Measurements from ENCODE around the gene TTC39C.

TTC39C gene

DNA sequence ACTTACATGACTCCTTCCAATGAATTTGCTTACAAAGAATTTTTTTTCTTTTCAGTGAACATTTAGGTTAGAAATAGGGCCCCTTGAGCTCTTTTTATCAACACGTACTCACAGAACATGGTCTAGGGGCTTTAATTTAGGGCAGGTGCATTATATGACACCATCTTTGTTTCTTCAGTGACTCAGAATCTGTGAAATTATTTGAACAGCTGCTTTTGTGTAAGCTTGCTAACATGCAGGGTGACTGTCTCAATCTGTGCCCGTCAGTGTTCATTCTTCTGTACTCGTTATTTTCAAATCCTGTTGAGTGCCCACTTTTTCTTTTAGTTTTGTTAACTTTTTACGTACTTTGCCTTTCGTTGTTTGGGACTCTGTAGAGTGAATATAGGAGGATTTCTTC is 71.5 kb downstream of the TTC39C start:
- DNase-seq (ENCODE audit: low spot score): no peak

DNA sequence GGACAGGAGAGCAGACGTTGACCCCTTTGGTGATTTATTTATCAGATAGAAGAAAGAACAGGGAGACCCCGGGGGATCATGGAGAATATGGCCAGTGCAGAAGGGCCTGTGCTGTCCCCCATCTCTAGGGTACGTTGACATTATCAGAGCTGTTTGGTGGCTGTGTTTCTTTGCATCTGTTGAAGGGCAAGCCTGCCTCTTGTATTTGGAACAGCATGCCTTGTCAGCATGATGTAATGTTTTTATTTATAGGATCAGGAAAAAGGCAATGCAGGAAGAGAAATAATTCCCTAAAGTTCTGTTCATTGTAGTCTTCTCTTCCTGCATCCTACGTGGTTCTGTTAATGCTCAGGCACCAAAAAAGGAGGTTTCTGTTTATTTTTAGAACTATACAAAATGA is 74.5 kb downstream of the TTC39C start:
- DNase-seq (ENCODE audit: low spot score): no peak

DNA sequence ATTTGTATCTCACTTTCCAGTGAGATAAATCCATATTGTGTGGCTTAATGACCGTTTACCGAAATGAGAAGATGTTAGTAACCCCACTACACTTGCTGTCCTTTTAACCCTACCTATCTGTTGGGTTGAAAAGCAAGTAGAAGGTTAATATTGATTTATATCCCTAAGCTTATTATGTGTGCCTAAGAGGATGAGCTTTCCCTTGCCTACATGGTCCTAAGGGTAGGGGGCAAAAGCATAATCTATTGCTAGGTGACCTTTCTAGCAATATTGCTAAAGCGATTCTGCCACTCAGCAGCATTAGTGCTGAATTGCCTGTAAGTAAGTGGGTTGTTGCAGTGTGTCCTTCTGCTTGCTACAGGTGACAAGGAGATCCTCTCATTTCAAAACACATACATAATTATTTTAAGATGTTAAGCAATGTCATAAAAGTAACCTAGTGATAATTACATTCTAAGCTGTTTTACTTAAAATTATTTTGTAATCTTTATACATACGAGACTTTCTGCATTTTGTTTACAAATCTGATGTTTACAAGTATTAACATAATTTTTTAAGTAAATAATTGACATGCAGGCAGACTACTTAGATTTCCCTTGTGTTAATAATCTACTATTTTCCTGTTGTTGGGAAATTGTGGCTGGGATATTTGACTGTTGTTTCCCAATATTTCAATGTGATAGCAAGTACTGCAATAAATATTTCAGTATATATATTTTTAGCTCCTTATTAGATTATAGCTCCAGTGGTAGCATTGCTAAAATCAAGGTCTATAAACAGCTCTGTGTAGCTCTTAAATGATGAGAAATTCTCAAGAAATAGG is 75.2 kb downstream of the TTC39C start:
- no peak for DNase-seq (ENCODE audit: low spot score)

DNA sequence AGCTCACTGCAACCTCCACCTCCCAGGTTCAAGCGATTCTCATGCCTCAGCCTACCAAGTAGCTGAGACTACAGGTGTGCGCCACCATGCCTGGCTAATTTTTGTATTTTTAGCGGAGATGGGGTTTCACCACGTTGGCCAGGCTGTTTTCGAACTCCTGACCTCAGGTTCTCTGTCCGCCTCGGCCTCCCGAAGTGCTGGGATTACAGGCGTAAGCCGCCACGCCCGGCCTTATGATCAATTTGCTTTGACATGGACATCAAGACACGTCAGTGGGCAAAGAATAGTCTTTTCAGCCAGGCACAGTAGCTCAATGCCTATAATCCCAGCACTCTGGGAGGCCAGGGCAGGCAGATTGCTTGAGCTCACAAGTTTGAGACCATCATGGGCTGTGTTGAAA is 76.3 kb downstream of the TTC39C start:
- DNase-seq (ENCODE audit: low spot score): no peak

DNA sequence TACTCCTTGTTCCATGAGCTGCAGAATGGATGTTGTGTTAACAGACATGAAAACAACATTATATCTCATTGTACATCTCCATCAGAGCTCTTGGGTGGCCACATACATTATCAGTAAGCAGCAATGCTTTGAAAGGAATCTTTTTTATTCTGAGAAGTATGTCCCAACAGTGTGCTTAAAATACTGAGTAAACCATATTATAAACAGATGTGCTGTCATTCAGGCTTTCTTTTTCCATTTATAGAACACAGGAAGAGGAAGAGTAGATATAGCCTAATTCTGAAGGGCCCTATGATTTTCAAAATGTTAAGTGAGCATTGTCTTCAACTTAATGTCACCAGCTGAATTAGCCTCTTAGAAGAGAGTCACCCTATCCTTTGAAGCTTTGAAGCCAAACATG is 80.0 kb downstream of the TTC39C start:
- DNase-seq (ENCODE audit: low spot score): no peak

DNA sequence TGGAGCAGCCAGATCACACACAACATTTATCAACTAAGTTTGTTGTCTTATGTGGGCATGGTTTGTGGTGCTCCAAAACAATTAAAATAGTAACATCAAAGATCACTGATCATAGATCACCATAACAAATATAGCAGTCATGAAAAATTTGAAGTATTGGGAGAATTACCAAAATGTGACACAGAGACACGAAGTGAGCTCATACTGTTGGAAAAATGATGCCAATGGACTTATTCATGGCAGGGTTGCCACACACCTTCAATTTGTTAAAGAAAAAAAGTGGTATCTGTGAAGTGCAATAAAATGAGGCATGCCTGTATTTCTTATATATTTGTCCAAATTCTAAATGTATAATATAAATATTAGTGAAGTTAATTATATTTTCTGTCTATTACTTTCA is 81.4 kb downstream of the TTC39C start:
- no peak for DNase-seq (ENCODE audit: low spot score)

DNA sequence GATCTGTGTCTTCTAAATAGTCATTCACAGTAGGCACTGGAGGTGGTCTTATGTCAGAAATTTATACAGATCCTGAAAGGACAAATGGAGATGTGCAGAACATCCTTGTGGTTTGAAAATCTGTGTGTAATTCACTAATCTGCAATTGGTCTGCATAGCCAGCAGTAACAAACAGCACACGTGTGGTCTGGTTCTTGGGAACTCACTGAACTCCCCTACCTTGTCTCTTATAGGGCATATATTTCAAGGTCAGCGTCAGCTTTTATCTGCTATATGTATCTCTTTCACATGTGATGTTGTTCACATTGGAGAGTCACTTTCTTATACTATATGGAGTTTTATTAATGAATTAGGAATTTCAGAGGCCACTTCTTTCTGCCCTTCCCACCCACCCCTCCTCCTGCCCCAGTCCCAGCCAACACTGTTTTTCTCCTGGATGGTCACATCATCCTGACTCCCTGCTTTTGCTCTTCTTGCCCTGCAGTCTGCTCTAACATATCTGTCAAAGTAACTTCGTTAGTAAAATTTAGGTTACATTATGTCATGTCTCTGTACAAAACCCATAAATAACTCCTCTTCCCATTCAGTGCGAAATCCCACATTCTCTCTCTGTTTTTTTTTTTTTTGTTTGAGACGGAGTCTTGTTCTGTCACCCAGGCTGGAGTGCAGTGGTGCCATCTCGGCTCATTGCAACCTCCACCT is 88.9 kb downstream of the TTC39C start:
- no peak for DNase-seq (ENCODE audit: low spot score)

DNA sequence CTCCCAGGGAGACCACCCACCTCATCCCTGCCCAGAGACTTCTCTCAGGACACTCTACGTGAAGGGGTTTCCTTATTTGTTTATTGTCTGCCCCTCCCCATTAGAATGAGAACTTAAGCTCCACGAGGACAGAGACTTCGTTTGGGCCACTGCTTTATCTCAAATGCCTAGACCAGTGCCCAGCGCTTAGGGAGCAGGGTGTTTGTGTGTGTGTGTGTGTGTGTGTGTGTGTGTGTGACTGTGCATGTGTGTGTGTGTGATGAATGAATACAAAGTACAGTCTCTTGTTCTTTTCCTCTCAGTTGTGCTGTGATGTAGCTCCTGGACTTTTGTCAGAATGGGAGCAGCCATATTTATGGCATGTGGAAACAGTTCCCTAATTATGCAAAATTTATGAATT is 89.9 kb downstream of the TTC39C start:
- no peak for DNase-seq (ENCODE audit: low spot score)

DNA sequence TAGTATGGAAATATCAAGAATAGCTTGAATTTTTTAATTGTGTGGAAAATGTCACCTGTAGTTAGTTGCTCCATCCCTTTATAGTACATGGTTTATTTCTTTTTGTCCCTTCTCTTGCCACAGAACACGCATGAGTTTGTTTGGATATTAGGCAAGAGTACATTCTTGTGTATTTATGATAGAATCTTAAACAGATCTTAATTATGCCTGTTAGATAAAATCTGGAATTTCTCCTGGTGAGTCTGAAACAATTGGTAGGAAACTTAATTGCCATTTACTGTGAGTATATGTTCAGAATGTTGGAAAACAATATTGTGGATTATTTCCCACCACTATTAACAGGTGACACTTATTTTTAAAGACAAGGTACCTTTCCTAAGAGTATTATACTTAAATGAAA is 94.1 kb downstream of the TTC39C start:
- no peak for DNase-seq (ENCODE audit: low spot score)

DNA sequence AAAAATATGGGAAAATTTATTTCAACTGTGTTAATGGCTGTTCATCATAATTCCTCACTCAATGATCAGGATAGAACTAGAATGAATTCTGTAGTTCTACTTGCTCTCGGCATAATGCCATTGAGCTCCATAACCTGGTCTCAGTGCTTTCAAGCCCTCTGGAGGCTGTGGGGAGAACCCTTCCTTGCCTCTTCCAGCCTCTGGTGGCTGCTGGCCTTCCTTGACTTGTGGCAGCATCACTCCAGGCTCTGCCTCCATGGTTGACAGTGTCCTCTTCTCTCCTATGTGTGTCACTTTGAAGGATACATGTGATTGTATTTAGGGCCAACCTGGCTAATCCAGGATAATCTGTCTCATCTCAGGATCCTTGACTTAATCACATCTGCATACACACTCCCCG is 97.4 kb downstream of the TTC39C start:
- DNase-seq (ENCODE audit: low spot score): no peak

DNA sequence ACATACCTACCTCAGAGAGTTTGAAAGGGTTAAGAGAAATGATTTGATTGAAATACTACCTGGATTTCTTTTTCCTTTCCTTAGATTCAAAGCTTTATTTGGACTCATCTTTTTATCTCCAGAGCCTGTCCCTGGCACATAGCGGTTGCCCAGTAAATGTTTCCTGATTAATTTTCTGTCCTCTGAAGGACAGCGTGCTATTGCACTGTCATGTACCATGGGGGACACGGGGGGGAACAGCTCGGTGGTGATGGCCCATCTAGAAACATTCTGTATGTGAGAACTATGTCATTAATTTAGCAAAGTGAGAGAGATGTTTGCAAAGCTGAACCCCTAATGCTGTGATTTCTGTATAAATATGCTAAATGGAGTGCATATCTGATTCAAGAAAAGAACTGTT is 97.9 kb downstream of the TTC39C start:
- DNase-seq (ENCODE audit: low spot score): no peak

DNA sequence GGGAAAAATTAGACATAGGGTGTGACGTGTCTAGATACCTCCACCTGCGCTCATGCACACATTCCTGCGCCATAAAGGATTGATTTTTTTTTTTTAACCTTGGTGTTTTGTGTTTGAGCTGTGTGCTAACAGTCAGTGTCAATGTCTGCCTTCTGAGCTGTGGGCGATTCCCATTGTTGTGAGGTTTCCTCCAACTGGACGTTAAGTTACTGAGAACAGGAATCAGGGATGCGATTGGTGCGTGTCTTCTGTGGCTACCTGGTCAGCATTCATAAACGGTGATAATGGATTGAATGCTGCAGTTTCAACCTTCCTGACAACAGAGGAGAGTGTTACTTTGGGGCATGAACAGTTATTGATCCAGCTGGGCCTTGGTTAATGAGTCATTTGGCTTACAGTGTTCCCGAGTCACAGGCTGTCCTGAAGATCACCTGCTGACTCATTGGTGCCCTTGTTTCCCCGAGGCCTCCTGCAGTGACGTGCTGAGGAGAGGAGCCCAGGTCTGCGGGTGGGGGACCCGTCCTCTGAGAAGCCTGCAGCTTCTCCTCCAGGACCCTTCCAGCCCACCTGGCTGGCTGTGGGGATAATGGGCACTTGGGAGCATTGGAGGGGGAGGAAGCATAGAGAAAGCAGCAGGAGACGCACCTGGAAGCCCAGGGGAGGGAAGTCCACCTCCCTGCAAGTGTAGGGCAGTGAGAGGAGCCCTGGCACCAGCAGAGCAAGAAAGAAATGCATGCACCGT is 98.5 kb downstream of the TTC39C start:
- no peak for DNase-seq (ENCODE audit: low spot score)

DNA sequence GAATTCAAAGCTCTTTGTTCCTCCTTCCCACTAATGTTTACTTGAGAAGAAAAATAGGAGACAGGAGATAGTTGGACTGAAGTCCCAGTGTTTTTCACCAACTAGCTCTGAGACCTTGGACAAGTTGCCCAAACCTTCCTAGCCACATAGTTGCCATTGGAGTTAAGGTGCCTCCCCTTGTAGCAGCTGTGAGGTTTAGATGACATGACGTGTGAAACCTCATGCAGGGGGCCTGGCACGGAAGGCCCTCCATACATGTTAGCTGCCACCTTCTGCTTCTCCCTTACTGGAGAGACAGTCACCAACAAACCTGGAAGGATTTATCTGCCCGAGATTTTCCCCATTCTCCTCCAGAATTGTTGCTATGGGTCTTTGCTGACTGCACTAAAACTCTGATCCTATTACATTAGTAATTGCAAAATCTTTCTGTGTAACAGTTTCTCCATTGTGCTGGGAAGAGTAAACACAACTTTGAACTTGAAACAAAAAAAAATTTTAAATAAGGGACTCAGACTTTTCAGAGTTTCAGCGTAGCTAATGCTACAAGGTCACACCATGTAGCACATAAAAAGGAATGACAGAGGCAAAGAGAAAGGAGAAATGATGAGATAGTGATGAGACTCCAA is 100.5 kb downstream of the TTC39C start:
- no peak for DNase-seq (ENCODE audit: low spot score)

DNA sequence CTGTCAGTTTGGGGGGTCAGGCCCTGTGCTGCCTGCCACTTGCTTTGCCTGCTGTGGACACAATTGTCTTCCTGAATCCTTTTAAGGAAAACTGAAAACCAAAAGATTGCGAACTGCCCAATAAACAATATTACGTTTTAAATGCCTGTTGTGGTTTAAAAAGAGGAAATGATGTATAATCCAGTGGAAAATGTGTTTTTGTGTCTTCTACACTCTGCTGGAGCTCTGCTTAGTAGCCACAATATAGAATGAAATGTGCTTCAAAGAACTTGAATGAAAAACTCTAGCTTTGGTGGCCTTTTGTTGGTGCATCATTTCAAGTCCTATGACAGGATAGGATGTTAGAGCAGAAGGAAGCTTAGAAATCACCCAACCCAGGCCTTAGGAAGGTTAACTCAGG is 101.1 kb downstream of the TTC39C start:
- DNase-seq (ENCODE audit: low spot score): no peak

DNA sequence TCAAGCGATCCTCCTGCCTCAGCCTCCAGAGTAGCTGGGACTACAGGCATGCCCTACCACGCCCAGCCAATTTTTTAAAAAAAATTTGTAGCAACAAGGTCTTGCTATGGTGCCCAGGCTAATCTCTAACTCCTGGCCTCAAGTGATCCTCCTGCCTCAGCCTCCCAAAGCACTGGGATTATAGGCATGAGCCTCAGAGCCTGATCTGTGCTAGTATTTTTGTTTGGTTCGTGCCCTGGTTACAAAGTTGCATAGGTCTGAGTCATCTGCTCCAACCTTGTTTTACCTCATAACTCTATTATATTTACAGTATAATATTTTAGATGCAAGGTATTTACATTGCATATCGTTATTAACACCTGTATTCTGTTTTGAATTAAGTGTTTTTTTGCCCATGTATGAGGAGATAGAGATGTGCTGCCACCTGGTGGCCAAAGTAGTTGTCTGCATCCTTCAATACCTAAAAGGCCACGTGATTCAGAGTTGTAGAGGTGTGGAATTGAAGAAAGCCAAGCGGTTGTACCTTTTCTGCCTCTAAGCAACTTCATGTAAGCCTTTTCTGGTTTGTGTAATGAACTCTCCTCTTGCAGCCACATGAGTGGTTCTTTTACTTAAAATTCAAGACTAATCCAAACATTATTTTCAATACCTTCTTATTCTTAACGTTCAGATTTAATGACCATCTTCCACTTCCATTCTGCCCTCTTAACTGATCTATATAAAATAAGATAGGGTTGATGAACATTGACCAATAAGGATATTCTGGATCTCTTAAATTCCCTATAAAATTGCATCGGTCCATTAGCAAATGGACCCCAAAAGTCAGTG is 104.4 kb downstream of the TTC39C start:
- peak; percentile 79 for DNase-seq (ENCODE audit: low spot score)

DNA sequence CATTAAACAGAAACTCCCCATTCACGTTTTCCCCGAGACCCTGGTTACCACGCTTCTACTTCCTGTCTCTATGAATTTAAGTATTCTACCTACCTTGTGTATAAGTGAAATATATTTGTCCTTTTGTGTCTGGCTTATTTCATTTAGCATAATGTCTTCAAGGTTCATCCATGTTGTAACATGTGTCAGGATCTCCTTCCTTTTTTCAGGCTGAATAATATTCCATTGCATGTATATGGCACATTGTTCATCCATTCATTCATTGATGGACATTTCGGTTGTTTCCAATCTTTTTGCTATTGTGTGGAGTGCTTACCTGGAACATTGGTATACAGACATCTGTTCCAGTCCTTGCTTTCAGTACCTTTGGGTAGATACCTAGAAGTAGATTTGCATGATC is 106.1 kb downstream of the TTC39C start:
- no peak for DNase-seq (ENCODE audit: low spot score)

DNA sequence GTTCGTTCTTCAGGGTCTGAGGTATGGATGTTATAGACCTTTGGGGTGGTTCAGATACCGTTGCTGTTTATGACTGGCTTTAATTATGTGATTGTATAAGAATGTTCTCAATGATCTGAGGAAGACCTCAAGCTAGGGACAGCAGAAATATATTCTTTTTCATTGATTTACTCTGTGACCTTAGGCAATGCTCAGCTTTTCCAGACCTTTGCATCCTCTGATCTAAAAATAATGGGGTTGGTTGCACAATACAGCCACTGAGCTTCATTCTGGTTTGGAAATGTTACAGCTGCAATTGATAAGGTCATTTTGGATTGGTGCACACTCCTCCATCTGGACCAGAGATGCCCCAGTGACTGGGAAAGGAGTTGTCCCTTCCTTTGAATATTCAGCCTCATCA is 107.1 kb downstream of the TTC39C start:
- DNase-seq (ENCODE audit: low spot score): no peak

DNA sequence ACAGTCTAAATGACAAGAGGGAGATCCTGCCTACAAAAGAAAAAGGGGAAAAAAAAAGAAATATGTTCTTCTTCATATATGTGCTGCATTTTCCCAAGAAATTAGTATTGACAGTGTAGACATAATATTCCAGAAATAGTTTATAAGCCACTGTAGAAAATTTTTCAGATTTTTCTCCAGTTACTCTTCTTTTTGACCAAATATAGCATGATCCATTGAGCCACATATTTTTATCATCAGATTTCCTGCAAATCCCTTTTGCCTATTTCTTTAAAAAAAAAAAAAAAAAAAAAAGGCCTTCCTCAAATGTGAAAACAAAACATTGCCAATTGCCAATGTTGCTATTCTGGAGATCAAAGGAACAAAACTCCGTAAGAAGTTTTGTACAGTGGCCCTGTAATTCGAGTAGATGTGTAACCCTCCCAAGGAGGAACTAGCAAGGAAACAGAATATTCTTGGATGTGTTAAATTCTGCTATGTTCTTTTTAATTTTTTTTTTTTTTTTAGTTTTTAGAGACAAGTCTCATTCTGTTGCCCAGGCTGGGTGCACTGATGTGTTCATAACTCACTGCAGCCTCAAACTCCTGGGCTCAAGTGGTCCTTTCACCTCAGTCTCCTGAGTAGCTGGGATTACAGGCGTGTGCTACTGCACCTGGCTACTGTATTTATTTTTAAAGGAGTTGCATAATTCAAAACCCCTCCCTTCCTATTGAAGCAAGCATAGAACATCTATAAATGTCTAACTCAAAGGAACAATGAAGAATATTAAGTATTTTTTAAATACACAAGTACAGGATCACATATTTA is 111.8 kb downstream of the TTC39C start:
- DNase-seq (ENCODE audit: low spot score): no peak

DNA sequence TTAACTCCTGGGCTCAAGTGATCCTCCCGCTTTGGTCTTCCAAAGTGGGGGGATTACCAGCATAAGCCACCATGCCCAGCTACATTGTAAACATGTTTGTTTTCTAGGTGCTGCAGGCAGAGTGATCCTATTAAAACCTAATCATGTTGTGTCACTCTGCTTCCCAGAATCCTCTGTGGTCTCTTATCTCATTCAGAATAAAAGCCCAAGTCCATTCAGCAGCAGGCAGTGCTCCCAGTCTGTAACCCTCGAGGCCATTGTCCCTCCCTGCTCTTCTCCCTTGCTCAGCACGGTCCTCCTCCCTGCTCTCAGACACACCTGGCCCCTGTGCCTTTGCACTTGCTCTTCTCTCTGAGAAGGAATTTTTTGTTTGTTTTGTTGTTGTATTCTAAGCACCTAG is 113.2 kb downstream of the TTC39C start:
- DNase-seq (ENCODE audit: low spot score): no peak

DNA sequence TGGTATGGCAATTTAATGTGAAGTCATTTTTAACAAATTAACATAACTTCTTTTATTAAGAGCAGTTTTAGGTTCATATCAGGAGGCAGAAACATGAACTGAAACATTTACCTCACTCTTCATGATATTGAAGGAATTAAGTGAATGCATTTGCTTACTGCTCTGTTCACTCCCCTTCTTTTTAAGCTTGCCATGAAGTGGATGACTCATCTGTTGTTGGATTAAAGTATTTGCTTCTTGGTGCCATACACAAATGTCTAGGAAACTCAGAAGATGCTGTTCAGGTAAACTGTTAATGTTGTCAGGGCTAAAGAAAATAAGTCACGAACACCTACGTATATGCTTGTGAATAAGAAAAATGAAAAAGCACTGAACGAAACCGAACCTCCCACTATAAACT is 114.1 kb downstream of the TTC39C start:
- DNase-seq (ENCODE audit: low spot score): no peak

DNA sequence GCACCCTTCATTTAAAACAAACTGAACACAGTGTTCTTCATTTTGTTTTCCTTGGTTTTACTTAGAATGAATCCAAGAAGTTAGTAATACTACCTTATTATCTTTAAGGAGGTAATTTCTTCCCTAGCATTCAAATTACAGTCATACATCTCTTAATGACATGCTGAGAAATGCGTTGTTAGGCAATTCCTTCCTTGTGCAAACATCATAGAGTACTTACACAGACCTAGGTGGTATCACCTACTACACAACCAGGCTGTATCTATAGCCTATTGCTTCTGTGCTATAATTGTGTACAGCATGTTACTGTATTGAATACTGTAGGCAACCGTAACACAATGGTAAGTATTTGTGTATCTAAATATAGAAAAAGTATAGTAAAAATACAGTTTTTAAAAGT is 115.9 kb downstream of the TTC39C start:
- no peak for DNase-seq (ENCODE audit: low spot score)

Data from CD4-positive, alpha-beta T cell treated with Interleukin-6 at 100 ng/mL for 8 hours (primary cell).